BJ (cell line): ENCODE measurements around the gene PRKD1. TPM values are rescaled to one million over a fixed set of nuclear protein-coding genes. Genes with fewer than 3 reads are reported as not detected.
A peak's percentile ranks its signal among the peaks of the same experiment; 100 is the strongest.

Experiments
- CTCF ChIA-PET: fragments of 350-600 bp; formaldehyde crosslinking; extraction: SDS; loops from one replicate; lab custom pipeline; 2021; ENCODE audit warnings: antibody characterized with exemption, inconsistent platforms; lab: Yijun Ruan, JAX
- POLR2A ChIA-PET: fragments of 300-600 bp; sonication (Branson Sonifier 250); formaldehyde crosslinking; extraction: SDS; loops from one replicate; lab custom pipeline; 2021; ENCODE audit warnings: antibody characterized with exemption; lab: Charles Lee
- DNase-seq: peaks from one replicate; pipeline ENCODE4 v3.0.0-alpha.2; 2011; ENCODE audit warnings: low read depth
- H3K27me3 ChIP-seq: 2 replicates; pipeline ENCODE4 v1.6.0; 2011; ENCODE audit warnings: low read length; ENCODE audit not compliant: control insufficient read depth, insufficient read depth
- H3K36me3 ChIP-seq: 2 replicates; pipeline ENCODE4 v1.5.1; 2011; ENCODE audit warnings: low read length; ENCODE audit not compliant: control insufficient read depth, insufficient read depth
- H3K4me3 ChIP-seq: 2 replicates; pipeline ENCODE4 v1.5.1; 2011; ENCODE audit warnings: low read depth, mild to moderate bottlenecking, control low read depth, low read length
- polyA plus RNA-seq: library from polyadenylated mRNA; depleted of rRNA; stranded (reverse); fragments of >200 nt; gene quantifications from 2 replicates; pipeline ENCODE4 v1.2.3, GENCODE V29; 2011
- TF ChIP-seq, protein P1 (sequence below): IDR thresholded peaks from 2 replicates; pipeline ENCODE4 v1.5.1; 2011; ENCODE audit warnings: low read depth, mild to moderate bottlenecking, control low read depth, inconsistent platforms, low read length, moderate library complexity; ENCODE audit not compliant: insufficient read depth

The PRKD1 gene
- polyA plus RNA-seq, 1 experiment: 19.8 TPM

DNA sequence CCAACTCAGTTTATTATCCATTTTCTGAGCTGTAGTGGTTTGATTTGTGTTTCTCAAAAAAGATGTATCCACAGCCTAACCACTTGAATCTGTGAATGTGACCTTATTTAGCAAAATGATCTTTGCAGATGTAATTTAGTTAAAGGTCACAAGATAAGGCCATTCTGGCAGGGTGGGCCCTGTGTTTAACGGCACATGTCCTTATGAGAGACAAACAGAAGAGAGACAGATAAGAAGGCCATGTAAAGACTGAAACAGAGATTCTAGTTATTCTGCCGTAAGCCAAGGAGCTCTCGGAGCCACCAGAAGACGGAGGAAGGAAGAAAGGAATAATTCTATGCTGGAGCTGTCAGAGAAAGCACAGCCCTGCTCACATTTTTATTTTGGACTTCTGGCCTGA is 374.2 kb downstream of the PRKD1 start:
- ChIA-PET CTCF (interaction anchor here (1.1 to 1.7 kb wide), 2 partner anchors 17 to 661 kb away, joined by 3 to 8 read pairs; no protein-coding TSS in a partner anchor), POLR2A (no interaction called here)
- Histone ChIP-seq H3K4me3 (no peak overlapping the region), H3K27me3 (no peaks in the 10 kb centered on the region), H3K36me3 (no peaks in the 10 kb centered on the region)
- no peak for DNase-seq
- TF ChIP-seq, protein P1, sequence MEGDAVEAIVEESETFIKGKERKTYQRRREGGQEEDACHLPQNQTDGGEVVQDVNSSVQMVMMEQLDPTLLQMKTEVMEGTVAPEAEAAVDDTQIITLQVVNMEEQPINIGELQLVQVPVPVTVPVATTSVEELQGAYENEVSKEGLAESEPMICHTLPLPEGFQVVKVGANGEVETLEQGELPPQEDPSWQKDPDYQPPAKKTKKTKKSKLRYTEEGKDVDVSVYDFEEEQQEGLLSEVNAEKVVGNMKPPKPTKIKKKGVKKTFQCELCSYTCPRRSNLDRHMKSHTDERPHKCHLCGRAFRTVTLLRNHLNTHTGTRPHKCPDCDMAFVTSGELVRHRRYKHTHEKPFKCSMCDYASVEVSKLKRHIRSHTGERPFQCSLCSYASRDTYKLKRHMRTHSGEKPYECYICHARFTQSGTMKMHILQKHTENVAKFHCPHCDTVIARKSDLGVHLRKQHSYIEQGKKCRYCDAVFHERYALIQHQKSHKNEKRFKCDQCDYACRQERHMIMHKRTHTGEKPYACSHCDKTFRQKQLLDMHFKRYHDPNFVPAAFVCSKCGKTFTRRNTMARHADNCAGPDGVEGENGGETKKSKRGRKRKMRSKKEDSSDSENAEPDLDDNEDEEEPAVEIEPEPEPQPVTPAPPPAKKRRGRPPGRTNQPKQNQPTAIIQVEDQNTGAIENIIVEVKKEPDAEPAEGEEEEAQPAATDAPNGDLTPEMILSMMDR: no peak

- POLR2A ChIA-PET: no interaction called here
Measured at GRCh38 chr14:29548948-29549370, 378.7 kb downstream of the PRKD1 start.

GRCh38 chr14:29545714-29546113 is 381.9 kb downstream of the PRKD1 start:
- POLR2A ChIA-PET: no interaction called here
- H3K27me3 ChIP-seq: peaks cover 1% of the 10 kb centered on the region; the same call in 1 of the 2 replicates
- CTCF ChIA-PET: interaction anchor here (1.0 to 7.2 kb wide), 2 partner anchors 669 to 794 kb away, joined by 3 to 86 read pairs; no protein-coding TSS in a partner anchor
- no peak for DNase-seq
- H3K4me3 ChIP-seq: no peak overlapping the region
- no peaks in the 10 kb centered on the region for H3K36me3 ChIP-seq
- TF ChIP-seq, protein P1: no peak

More at GRCh38 chr14:29548948-29549370, 378.7 kb downstream of the PRKD1 start:
- 0 out of 2 replicates have a peak, but pooled peaks cover 1% of the 10 kb centered on the region for H3K27me3 ChIP-seq
- no peak overlapping the region for H3K4me3 ChIP-seq
- TF ChIP-seq, protein P1: peak; percentile 60
- CTCF ChIA-PET: interaction anchor here (0.8 to 7.2 kb wide), 9 partner anchors 100 to 672 kb away, joined by 3 to 86 read pairs (median 5); no protein-coding TSS in a partner anchor
- H3K36me3 ChIP-seq: no peaks in the 10 kb centered on the region
- no peak for DNase-seq

- DNase-seq: no peak
- H3K4me3 ChIP-seq: no peak overlapping the region
- no peaks in the 10 kb centered on the region for H3K36me3 ChIP-seq
- TF ChIP-seq, protein P1: peak; percentile 51
- ChIA-PET POLR2A (no interaction called here), CTCF (interaction anchor here (0.7 to 9.2 kb wide), 8 partner anchors 16 to 792 kb away, joined by 3 to 122 read pairs (median 4); no protein-coding TSS in a partner anchor)
- H3K27me3 ChIP-seq: no peaks in the 10 kb centered on the region; the same call in 1 of the 2 replicates
Measured at GRCh38 chr14:29536886-29537511, 390.6 kb downstream of the PRKD1 start.

DNA sequence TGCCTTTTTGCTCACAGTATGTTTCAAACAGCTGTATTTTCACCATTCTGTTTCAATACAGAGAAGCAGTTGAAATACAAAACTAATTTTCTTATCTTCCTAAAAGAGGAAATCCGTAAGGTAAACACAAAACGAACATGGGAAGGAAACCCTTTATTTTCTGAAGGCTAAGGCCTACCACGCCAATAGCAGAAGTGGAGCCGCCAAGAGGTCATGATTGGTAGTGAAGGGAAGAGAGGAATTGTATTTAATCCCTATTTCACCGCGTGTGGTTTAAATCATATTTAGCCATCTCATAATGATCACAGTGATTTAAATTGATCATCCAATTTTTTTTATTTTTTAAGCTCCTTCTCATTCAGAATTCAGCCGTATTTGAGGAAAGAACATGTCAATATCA is 398.2 kb downstream of the PRKD1 start:
- Histone ChIP-seq H3K4me3 (no peak overlapping the region), H3K27me3 (no peaks in the 10 kb centered on the region; the same call in 1 of the 2 replicates), H3K36me3 (no peaks in the 10 kb centered on the region)
- TF ChIP-seq, protein P1: peak; percentile 50
- ChIA-PET CTCF (interaction anchor here (0.8 to 2.8 kb wide), 8 partner anchors 13 to 787 kb away, joined by 3 to 8 read pairs (median 4); no protein-coding TSS in a partner anchor), POLR2A (no interaction called here)
- DNase-seq: no peak
